ENCODE data around the gene ACKR3. TPM values are rescaled to one million over a fixed set of nuclear protein-coding genes. Genes with fewer than 3 reads are reported as not detected.

Gene ACKR3
- total RNA-seq, 4 donors from 2014 or later, result 5.9 to 29.5 (median 24.5) TPM

DNA sequence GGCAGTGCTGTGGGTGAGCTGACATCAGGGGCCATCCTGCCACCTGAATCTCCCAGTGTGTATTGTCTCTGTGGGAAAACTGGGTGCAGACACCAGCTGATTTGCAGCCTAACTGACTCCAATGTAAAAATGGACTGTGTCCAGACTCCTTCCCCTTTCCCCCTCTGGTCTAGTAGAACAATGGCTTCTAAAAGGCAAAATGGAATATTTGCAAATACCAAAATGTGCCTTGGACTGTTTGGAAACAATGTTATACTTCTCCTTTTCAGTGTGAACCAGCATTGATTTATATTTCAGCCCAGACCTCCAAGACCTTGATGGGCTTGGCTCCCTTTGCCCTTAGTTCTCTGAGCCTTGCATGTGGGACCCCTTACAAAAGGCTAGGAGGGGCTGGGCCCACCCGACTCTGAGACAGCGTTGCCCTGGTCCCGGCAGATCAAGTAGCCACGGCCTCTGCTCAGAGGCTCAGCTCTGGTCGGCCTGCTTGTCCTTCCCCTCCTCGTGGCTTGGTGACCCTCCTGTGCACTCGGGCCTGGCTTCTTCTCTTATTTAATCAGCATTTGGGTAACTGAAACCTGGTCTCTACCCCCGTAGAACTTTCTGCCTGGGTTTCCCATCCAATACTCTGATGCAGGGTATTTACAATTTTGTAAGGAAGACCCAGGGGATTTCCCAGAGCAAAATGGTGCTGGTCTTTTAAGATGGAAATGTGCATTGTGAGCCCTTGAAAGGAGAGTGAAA is 18.0 kb upstream of the ACKR3 start:
- WGBS, 2 donors, result 65 to 80% methylated on average over 3 to 6 of the region's 8 CpGs
- Histone ChIP-seq H3K4me1 (no peaks in the 10 kb centered on the region), H3K9me3 (peaks cover 0 to 5% (median 0%) of the 10 kb centered on the region in 3 donors), H3K27ac (no peak overlapping the region), H3K4me3 (no peak overlapping the region), H3K27me3 (peaks cover 0 to 10% (median 0%) of the 10 kb centered on the region in 4 donors), H3K36me3 (no peaks in the 10 kb centered on the region)
- intact Hi-C loops (cut with DNase I), result no loop called here
- TF ChIP-seq, protein P1, sequence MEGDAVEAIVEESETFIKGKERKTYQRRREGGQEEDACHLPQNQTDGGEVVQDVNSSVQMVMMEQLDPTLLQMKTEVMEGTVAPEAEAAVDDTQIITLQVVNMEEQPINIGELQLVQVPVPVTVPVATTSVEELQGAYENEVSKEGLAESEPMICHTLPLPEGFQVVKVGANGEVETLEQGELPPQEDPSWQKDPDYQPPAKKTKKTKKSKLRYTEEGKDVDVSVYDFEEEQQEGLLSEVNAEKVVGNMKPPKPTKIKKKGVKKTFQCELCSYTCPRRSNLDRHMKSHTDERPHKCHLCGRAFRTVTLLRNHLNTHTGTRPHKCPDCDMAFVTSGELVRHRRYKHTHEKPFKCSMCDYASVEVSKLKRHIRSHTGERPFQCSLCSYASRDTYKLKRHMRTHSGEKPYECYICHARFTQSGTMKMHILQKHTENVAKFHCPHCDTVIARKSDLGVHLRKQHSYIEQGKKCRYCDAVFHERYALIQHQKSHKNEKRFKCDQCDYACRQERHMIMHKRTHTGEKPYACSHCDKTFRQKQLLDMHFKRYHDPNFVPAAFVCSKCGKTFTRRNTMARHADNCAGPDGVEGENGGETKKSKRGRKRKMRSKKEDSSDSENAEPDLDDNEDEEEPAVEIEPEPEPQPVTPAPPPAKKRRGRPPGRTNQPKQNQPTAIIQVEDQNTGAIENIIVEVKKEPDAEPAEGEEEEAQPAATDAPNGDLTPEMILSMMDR (IDR thresholded peaks at IDR 0.05), result no peak
- TF ChIP-seq POLR2A (IDR thresholded peaks at IDR 0.05), result no peak
- no peak for DNase-seq

DNA sequence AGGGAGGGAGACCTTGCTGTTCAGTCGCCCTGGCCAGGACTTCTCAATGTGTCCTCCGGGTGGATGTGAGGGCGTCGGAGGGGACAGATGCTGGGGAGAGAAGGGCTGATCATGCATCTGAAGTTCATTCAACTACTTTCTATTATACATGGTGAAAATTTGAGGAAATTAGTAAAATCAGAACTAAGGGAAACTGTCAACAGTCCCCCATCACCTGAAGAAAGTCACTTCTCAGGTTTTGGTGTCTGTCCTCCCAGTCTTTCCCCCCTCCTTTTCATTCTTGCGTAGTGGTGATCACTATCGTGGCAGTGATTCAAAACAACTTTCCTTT is 17.4 kb upstream of the ACKR3 start:
- H3K36me3 ChIP-seq, result no peaks in the 10 kb centered on the region
- H3K27me3 ChIP-seq, result peaks cover 0 to 10% (median 0%) of the 10 kb centered on the region in 4 donors
- no peak for TF ChIP-seq POLR2A (IDR thresholded peaks at IDR 0.05)
- TF ChIP-seq, protein P1 (IDR thresholded peaks at IDR 0.05), result no peak
- no peak for DNase-seq
- peaks cover 0 to 5% (median 0%) of the 10 kb centered on the region in 3 donors for H3K9me3 ChIP-seq
- no peak overlapping the region for H3K4me3 ChIP-seq
- H3K27ac ChIP-seq, result no peak overlapping the region
- intact Hi-C loops (cut with DNase I), result no loop called here
- 81 to 83% methylated on average over 6 of the region's 6 CpGs for WGBS, 2 donors
- no peaks in the 10 kb centered on the region for H3K4me1 ChIP-seq

DNA sequence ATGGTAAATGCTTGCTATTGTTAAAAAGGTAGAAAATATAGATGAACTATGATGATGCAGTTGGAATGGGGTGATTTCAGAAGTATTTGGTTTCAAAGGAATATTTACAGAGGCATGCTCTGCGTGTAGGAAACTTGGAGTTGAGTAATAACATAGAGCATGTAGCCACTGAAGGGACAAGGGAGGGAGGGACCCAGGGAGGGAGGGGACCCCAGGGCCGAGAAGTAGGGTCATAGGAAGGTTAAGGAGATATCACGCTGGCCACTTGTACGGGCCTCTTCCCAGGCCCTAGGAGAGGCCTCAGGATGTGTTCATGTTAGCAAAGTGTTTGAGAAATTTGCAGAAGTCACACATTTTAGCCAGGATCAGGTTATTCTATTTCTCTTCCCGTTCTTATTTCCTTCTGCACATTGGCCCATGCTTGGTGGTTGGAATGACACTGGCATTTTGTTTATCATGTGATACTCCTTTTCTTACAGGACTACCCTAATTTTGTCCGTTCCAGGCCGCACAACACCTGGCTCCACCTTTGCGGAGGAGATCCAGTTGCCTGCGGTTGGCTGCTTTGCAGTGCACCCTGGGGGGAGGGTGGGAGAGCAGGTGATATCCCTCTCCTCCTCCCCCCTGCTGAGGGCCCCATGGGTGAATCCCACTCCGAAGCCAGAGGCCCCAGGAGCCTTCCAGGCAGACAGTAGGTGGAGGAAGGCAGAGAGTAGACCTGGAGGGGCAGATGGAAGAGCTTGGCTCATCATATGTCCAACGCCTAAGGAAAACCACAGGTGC is 16.9 kb upstream of the ACKR3 start:
- DNase-seq, result no peak
- WGBS, 2 donors, result 66 to 86% methylated on average over 10 to 11 of the region's 11 CpGs
- H3K4me1 ChIP-seq, result no peaks in the 10 kb centered on the region
- peaks cover 0 to 5% (median 0%) of the 10 kb centered on the region in 3 donors for H3K9me3 ChIP-seq
- no peak for TF ChIP-seq POLR2A (IDR thresholded peaks at IDR 0.05)
- TF ChIP-seq, protein P1 (IDR thresholded peaks at IDR 0.05), result no peak
- peaks cover 0 to 10% (median 0%) of the 10 kb centered on the region in 4 donors for H3K27me3 ChIP-seq
- H3K4me3 ChIP-seq, result no peak overlapping the region
- H3K27ac ChIP-seq, result no peak overlapping the region
- intact Hi-C loops (cut with DNase I), result no loop called here
- no peaks in the 10 kb centered on the region for H3K36me3 ChIP-seq

DNA sequence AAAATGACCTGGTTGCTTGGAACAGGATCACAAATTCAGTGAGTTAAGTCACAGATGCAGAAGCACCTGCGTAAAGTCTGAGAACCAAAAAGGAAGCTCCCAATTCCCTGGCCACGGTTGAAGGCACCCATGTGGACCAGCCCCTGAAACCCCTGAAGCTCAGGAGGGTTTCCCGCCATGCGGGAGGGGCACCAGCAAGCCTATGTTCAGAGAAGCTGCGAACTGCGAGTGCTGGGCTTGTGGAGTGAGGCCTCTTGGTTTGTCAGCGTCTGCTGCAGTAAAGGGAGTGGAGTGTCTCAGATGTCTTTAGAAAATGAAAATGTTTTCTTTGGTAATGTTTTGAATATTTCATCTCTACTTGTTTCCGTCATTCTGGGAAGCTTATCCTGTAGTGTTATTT is 16.1 kb upstream of the ACKR3 start:
- WGBS, 2 donors, result 84 to 88% methylated on average over 8 of the region's 8 CpGs
- H3K4me3 ChIP-seq, result no peak overlapping the region
- H3K4me1 ChIP-seq, result no peaks in the 10 kb centered on the region
- no peak overlapping the region for H3K27ac ChIP-seq
- peaks cover 0 to 5% (median 0%) of the 10 kb centered on the region in 3 donors for H3K9me3 ChIP-seq
- intact Hi-C loops (cut with DNase I), result no loop called here
- TF ChIP-seq POLR2A (IDR thresholded peaks at IDR 0.05), result no peak
- no peak for DNase-seq
- H3K36me3 ChIP-seq, result no peaks in the 10 kb centered on the region
- peaks cover 0 to 10% (median 0%) of the 10 kb centered on the region in 4 donors for H3K27me3 ChIP-seq

DNA sequence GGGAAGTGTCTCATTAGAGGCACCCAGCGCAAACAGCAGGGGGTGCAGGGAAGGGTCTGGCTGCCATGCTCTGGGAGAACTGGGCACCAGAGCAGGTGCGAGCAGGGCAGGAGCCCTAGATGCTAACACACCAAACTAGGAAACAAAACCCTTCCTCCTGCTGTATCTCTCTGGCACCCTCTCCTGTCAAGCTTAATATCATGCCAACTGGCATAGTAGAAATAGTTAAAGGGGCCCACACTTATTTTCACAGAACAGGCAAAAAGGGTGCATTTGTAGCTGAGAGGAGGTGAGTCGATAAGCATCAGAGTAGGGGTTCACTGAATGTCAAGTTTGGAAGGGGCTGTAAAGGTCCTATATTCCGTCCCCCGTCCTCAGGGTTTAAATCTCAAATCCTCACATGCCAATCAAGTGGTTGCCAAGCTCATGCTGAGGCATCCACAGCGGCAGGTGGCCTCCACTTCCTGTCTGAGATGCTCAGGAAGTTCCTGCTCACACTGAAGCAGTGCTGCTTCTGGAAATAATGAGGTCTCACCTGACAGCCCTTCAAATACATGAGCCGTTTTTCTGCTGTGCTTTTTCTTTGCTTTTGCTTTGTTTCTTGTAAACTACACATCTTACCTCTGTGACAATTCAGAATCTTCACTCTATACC is 14.9 kb upstream of the ACKR3 start:
- DNase-seq, result no peak
- no peak overlapping the region for H3K4me3 ChIP-seq
- no peaks in the 10 kb centered on the region for H3K36me3 ChIP-seq
- no peak for TF ChIP-seq POLR2A (IDR thresholded peaks at IDR 0.05)
- TF ChIP-seq, protein P1 (IDR thresholded peaks at IDR 0.05), result no peak
- 82 to 86% methylated on average over 7 of the region's 7 CpGs for WGBS, 2 donors
- H3K27ac ChIP-seq, result no peak overlapping the region
- peaks cover 0 to 10% (median 0%) of the 10 kb centered on the region in 4 donors for H3K27me3 ChIP-seq
- peaks cover 0 to 5% (median 0%) of the 10 kb centered on the region in 3 donors for H3K9me3 ChIP-seq
- H3K4me1 ChIP-seq, result no peaks in the 10 kb centered on the region
- intact Hi-C loops (cut with DNase I), result no loop called here

Data from esophagus squamous epithelium (tissue), 5 donors.